Brain microvascular endothelial cell (primary cell): ENCODE measurements around the gene GLRX2.
A peak's percentile ranks its signal among the peaks of the same experiment; 100 is the strongest.

Source experiments
- DNase-seq: peaks from one replicate; pipeline ENCODE4 v3.0.0-alpha.2; 2020
- H3K27ac ChIP-seq: fragments of 250-450 bp; sonication (Bioruptor Pico); 2 replicates; pipeline ENCODE4 v1.5.1; 2020; ENCODE audit warnings: mild to moderate bottlenecking, moderate library complexity
- H3K27me3 ChIP-seq: fragments of 250-450 bp; sonication (Bioruptor Pico); replicated peaks from 2 replicates; pipeline ENCODE4 v1.5.1; 2020; ENCODE audit warnings: mild to moderate bottlenecking
- H3K36me3 ChIP-seq: fragments of 250-450 bp; sonication (Bioruptor Pico); replicated peaks from 2 replicates; pipeline ENCODE4 v1.5.1; 2020; ENCODE audit warnings: mild to moderate bottlenecking
- H3K4me3 ChIP-seq: 2 replicates; pipeline ENCODE4 v1.5.1; 2011; ENCODE audit warnings: low read depth, mild to moderate bottlenecking, control low read depth, low read length, moderate library complexity
- in situ Hi-C: cut with HindIII; loops from 2 replicates; pipeline ENCODE4 v1.10.0; 2017; ENCODE audit warnings: low sequenced_read_pairs, low pct_ligation_motif_present
- TF ChIP-seq, protein P1 (sequence below): IDR thresholded peaks from 2 replicates; pipeline ENCODE4 v1.5.1; 2011; ENCODE audit warnings: low read depth, mild to moderate bottlenecking, moderate library complexity, low read length, control low read depth, inconsistent platforms; ENCODE audit errors: missing control alignments

The GLRX2 gene

GRCh38 chr1:193103759-193104501 is 1.3 kb downstream of the GLRX2 start:
- Histone ChIP-seq H3K27ac (peak overlapping the region; percentile 93), H3K27me3 (no peaks in the 10 kb centered on the region), H3K4me3 (peak overlapping the region; percentile 78), H3K36me3 (peaks cover 7% of the 10 kb centered on the region)
- DNase-seq: no peak
- in situ Hi-C loops: no loop called here
- TF ChIP-seq, protein P1, sequence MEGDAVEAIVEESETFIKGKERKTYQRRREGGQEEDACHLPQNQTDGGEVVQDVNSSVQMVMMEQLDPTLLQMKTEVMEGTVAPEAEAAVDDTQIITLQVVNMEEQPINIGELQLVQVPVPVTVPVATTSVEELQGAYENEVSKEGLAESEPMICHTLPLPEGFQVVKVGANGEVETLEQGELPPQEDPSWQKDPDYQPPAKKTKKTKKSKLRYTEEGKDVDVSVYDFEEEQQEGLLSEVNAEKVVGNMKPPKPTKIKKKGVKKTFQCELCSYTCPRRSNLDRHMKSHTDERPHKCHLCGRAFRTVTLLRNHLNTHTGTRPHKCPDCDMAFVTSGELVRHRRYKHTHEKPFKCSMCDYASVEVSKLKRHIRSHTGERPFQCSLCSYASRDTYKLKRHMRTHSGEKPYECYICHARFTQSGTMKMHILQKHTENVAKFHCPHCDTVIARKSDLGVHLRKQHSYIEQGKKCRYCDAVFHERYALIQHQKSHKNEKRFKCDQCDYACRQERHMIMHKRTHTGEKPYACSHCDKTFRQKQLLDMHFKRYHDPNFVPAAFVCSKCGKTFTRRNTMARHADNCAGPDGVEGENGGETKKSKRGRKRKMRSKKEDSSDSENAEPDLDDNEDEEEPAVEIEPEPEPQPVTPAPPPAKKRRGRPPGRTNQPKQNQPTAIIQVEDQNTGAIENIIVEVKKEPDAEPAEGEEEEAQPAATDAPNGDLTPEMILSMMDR: no peak

DNA sequence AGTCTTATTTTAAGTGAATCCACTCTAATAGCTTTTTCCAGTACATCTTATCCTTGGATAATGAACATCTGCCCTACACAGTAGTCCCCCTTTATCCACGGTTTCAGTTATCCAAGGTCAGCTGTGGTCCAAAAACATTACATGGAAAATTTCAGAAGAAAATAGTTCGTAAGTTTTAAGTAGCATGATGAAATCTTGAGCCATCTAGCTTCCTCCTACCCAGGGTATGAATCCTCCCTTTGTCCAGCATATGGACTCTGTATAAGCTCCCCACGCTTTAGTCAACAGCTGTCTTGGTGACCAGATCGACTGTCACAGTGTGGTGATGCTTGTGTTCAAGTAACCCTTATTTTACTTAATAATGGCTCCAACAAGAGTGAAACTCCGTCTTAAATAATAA is 2.6 kb downstream of the GLRX2 start:
- in situ Hi-C loops: no loop called here
- Histone ChIP-seq H3K4me3 (no peak overlapping the region), H3K27ac (no peak overlapping the region)

GRCh38 chr1:193094112-193094511 is 11.1 kb downstream of the GLRX2 start:
- H3K27ac ChIP-seq: no peak overlapping the region
- DNase-seq: no peak
- no peaks in the 10 kb centered on the region for H3K27me3 ChIP-seq
- H3K4me3 ChIP-seq: no peak overlapping the region
- in situ Hi-C loops: no loop called here
- peaks cover 27% of the 10 kb centered on the region for H3K36me3 ChIP-seq
- TF ChIP-seq, protein P1: no peak

More for the DNA sequence above, 2.6 kb downstream of the GLRX2 start:
- H3K27me3 ChIP-seq: no peaks in the 10 kb centered on the region
- TF ChIP-seq, protein P1: no peak
- DNase-seq: no peak
- H3K36me3 ChIP-seq: peaks cover 15% of the 10 kb centered on the region

- peaks cover 9% of the 10 kb centered on the region for H3K36me3 ChIP-seq
- no peak overlapping the region for H3K27ac ChIP-seq
- in situ Hi-C loops: no loop called here
- H3K27me3 ChIP-seq: no peaks in the 10 kb centered on the region
- TF ChIP-seq, protein P1: no peak
- H3K4me3 ChIP-seq: no peak overlapping the region
- no peak for DNase-seq
Measured at GRCh38 chr1:193090865-193091264, 14.3 kb downstream of the GLRX2 start.

DNA sequence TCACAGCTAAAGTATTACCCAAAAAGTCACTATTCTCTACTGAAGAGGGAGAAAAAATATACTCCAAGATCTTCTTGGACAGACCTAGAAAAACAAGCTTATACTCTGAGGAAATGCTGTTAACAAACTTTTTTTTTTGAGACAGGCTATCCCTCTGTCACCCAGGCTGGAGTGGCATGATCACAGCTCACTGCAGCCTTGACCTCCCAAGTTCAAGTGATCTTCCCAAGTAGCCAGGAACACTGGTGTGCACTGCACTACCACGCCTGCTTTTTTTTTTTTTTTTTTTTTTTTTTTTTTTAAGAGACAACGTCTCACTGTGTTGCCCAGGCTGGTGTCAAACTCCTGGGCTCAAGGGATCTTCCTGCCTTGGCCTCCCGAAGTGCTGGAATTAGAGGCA is 17.3 kb downstream of the GLRX2 start:
- H3K36me3 ChIP-seq: peaks cover 13% of the 10 kb centered on the region
- no peak overlapping the region for H3K27ac ChIP-seq
- H3K4me3 ChIP-seq: no peak overlapping the region
- DNase-seq: no peak
- TF ChIP-seq, protein P1: no peak
- in situ Hi-C loops: no loop called here
- H3K27me3 ChIP-seq: no peaks in the 10 kb centered on the region

- H3K36me3 ChIP-seq: peaks cover 21% of the 10 kb centered on the region
- TF ChIP-seq, protein P1: no peak
- H3K4me3 ChIP-seq: no peak overlapping the region
- DNase-seq: no peak
- no peaks in the 10 kb centered on the region for H3K27me3 ChIP-seq
- in situ Hi-C loops: no loop called here
- no peak overlapping the region for H3K27ac ChIP-seq
Measured at GRCh38 chr1:193086342-193086741, 18.9 kb downstream of the GLRX2 start.
